Measurements from ENCODE around the gene CHD2.
"Not testable (repeated sequence)": the region's sequence is repeated elsewhere in the genome, so short reads cannot be mapped to it uniquely, and the experiment has no call there.

Gene CHD2

DNA sequence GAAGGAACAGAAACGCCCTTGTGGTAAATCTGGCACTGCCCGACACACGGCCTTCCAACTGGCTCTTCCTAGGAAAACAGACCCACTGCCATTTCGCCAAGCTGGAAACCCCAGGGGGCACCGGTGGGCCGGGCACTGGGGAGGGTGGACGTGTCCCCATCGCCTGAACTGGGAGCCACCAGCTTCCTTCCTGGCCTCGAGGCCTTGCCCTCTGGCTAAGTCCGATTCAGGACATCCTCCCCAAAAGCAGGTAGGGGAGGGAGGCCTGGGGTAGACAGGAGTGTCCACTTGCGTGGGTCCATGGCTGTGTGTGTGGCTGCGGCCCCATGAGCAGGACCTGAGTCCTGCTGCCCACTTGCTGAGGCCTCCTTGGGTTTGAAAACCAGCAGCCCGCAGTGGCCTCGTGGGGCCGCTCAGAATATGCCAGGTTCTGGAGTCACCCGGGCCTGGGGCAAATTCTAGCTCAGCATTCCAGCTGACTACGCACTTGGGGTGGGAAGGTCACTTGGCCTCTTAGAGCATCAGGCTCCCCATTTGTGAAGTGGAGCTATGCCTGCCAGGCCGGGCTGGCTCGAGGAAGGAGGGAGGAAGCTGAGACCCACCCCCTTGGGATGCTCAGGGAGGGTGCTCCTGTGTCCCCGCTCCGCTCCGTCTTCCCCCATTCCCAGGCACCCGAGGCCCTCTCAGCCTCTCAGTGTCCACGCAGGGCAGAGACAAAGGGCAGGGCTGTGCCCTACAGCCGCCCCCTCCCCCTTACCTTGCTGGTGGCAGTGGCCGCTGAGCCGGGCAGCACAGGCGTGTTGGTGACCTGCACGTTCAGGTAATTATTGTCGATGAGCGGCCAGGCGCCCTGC lies 151.3 kb downstream of the CHD2 start:
- no peak for DNase-seq (ENCODE audit: low read depth, low spot score)
- H3K4me3 ChIP-seq (ENCODE audit: low read length): no peak overlapping the region

DNA sequence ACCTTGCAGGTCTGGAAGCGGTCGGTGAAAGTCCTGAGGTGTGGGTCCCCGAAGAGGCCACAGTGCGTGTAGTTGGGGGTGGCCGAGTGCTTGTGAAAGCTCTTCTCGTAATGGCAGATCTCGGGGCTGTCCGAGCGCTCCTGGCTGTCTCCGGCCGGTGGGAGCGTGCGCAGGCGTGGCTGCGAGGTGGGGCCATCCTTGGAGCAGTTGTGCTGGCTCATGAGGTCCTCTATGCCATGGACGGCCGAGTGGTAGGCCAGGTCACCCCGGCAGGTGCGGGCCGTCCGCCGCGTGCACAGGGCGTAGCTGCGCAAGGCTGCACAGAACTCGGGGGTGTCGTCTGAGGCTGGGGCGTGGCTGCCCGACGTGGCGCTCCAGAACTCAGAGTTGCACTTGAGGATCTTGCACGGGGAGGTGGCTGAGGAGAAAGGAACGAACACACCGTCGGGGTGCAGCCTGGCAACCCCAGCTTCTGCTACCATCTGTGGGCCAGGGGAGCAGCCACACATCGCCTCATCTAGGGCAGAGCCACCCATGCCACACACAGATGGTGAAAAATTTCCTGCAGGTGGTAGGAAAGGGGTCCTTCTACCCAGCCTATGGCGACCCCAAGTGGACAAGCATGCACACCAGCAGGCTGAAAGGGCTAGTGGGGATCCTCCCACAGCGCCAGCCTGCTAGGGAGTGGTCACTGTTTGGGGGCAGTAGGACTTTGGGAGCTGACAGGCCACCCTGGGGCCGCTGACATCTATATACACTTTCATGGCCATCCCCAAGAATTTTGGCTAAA lies 152.2 kb downstream of the CHD2 start:
- no peak overlapping the region for H3K4me3 ChIP-seq (ENCODE audit: low read length)
- DNase-seq (ENCODE audit: low read depth, low spot score): no peak

DNA sequence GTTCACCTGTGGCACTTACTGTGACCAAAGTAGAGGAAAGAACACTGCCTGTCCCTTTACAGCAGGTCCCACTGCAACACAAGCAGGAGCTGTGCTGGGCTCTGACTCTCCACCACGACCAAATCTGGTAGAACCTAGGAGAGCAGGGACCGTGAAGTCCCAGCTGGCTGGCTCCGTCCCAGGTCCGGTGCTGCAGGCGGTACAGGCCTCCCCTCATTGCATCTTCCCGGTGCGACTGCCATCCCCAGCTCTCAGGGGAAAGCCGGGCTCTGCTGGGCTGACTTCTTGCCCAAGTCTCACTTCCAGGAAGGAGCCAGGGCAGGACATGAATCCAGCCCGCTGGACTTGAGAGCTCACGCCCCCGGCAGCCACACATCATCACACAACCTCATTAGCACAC lies 155.1 kb downstream of the CHD2 start:
- no peak overlapping the region for H3K4me3 ChIP-seq (ENCODE audit: low read length)
- DNase-seq (ENCODE audit: low read depth, low spot score): no peak

DNA sequence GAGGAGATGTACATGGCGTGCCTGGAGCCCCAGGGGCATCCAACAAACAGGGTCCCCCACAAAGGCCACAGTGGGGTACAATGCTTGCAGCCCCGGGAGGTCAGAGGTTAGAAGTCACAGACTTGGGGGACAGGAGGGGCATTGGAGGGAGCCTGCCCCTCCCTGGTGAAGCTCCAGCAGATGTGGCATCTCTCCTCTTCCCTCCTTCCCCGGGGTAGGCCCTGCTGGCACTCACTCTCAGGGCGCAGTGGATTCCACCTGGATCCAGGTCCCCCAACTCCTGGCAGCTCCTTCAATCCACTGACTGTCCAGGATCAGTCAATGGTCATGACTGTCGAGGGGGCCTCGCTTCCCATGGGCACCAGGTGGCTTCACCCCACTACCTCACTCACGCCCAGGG lies 156.7 kb downstream of the CHD2 start:
- H3K4me3 ChIP-seq (ENCODE audit: low read length): no peak overlapping the region
- DNase-seq (ENCODE audit: low read depth, low spot score): no peak

DNA sequence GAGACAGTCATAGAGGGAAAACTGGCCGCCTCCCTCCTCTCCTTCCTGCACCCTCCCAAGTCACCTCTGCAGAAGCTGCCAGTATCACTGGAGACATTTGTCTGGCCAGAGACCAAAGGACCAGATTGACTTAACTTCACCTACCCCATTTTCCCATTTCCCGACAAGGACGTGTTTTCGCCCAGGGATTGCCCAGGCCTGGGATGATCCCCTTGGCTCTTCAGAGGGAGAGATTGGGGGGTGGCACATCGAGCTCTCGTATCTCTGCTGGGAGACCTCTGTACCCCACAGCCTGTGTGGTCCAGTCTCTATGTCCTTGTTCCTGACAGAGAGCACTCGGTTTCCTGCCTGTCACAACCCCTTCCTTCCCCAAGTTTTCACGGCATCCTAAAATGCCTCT lies 157.5 kb downstream of the CHD2 start:
- H3K4me3 ChIP-seq (ENCODE audit: low read length): no peak overlapping the region

DNA sequence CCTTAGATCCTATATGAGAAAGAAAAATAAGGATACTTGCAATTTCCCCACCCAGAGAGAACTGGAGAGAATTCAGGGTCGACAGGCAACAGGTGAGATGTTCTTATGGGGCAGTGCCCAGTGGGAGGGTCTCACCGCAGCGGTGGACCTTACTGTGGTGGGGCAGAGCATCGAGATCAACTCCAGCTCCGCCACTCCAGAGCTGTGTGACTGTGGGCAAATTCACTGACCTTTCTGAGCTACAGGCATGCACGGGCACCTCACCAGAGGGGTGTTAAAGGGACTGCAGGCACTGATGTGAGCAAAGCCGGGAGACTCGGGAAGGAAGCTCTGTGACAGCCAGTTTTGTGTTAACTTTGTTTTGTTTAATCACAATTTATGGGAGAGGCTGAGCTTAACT lies 158.0 kb downstream of the CHD2 start:
- H3K4me3 ChIP-seq (ENCODE audit: low read length): no peak overlapping the region
- no peak for DNase-seq (ENCODE audit: low read depth, low spot score)

More for the DNA sequence above, 157.5 kb downstream of the CHD2 start:
- DNase-seq (ENCODE audit: low read depth, low spot score): no peak

DNA sequence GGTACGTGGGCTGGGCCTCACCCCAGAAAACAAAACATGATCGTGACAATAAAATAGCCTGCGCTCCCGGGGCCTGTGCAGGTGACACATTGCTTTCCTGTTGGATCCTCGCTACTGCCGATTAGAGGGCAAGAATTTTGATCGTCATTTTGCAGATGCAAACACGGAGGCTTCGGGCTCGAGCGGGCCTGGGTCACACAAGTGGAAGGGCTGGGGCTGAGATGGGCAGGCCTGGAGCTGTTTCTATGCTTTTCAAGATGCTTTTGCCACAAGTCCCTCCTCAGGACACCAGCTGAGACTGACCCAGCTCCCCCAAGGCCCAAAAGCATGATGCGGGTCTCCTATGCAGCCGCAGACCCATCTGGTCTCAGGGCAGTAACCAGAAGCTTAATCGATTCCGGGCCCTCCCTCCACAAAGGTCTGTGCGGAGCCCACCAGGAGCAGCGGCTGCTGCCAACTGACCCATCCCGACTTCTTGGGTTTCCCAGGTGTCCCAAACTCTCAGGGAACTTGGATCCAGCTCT lies 158.8 kb downstream of the CHD2 start:
- H3K4me3 ChIP-seq (ENCODE audit: low read length): no peak overlapping the region
- no peak for DNase-seq (ENCODE audit: low read depth, low spot score)

DNA sequence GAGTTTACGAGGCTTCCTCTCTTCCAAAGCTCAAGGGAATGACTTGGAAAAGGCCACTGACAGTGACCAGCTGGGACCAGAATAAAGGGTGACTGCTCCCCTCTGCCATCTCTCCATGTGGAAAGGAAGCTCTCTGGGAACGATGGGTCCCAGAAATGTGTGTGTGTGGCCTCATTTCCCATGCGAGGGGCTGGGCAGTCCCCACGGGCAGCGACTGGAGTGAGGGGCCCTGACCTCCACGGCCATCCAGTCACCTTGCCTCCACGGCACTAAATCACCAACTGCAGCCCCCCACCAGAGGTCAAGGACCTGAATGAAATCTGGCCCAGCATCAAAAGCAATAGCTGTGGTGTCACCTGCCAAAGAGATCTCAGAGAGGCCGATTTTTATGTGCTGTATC lies 159.3 kb downstream of the CHD2 start:
- no peak for DNase-seq (ENCODE audit: low read depth, low spot score)
- H3K4me3 ChIP-seq (ENCODE audit: low read length): no peak overlapping the region

DNA sequence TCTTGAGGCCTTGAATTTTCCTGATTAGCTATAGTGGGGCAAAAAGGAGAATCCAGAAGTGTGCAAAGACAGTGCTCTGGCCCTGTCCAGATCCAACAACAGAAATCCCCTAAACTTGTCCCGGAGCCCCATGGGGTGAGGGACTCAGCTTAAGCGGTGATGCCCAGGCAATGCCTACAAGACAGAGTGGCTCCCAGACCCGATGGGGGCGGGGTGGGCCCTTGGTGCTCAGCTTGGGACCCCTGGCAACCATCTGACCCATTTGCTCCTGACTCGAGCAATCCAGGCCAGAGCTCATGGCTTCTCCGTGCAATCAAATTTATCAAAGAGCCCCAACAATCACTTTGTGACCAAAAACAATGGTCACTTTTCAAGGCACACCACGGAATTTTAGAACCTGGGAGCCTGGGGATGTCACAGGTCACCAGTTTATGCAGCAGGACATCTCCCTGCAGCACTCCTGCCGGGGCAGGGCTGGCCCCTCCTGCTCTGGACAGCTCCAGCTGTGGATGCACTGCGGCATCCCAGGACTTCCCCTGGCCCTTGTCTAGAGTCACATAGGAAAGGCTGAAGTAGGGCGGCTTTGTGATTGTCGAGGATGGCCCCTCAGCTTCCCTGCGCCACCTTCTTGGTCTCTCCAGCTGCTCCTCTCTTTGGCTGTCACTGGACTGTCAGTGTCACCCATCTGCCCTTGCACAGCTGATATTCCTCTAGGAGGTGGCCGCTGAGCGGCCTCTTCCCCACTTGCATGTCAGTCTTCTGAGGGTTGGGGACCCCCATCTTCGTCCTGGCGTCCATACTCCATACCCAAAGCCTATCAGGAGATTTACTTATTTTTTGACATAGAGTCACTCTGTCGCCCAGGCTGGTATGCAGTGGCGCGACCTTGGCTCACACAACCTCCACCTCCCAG lies 160.5 kb downstream of the CHD2 start:
- DNase-seq (ENCODE audit: low read depth, low spot score): no peak
- no peak overlapping the region for H3K4me3 ChIP-seq (ENCODE audit: low read length)

DNA sequence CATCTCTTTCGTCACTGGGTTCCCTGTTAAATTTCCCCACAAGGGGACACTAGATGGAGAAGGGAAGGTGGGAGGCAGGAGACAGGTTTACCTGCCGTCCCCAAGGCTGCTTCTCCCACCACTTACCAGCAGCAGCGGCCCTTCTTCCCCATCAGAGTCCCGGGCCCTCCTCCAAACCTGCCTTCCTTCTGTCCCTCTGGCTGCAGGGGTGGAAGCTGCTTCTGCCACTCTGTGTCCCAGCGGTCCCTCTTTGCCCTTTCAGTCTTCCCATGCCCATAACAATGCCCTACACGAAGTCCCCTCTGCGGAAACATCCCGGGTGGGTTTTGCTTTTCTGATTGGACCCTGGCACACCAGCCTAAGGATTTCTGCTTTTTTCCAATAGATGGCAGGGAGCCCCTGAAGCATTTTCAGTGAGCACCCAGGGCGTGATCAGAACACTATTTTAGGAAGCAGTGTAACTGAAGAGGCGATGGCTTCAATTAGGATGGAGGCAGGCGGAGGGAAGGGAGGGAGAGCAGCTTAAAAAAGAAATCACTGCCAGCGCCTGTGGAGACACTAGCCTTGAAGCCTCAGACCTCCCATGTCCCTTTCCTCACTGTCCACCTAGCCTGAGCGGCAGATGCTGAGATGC lies 162.6 kb downstream of the CHD2 start:
- H3K4me3 ChIP-seq (ENCODE audit: low read length); DNase-seq (ENCODE audit: low read depth, low spot score): not testable (repeated sequence)

DNA sequence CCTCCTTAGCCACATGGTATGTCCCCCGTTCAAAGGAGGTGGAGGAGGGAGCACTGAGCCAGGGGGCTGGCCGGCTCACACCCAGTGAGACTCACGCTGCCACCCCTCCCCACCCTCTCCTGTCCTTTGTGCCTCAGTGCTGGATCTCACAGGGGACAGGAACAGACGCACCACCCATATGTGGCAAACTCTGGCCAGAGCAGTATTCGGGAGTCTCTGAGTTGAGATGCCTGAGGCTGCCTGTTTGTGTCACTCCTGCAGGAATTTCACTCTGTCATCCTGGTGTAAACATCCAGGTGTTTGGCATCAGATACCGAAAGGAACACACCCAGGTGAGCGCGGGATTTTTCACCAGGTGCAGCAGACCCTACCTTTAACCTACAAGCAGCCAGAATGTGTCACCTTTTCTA lies 163.1 kb downstream of the CHD2 start:
- H3K4me3 ChIP-seq (ENCODE audit: low read length): no peak overlapping the region
- DNase-seq (ENCODE audit: low read depth, low spot score): no peak

DNA sequence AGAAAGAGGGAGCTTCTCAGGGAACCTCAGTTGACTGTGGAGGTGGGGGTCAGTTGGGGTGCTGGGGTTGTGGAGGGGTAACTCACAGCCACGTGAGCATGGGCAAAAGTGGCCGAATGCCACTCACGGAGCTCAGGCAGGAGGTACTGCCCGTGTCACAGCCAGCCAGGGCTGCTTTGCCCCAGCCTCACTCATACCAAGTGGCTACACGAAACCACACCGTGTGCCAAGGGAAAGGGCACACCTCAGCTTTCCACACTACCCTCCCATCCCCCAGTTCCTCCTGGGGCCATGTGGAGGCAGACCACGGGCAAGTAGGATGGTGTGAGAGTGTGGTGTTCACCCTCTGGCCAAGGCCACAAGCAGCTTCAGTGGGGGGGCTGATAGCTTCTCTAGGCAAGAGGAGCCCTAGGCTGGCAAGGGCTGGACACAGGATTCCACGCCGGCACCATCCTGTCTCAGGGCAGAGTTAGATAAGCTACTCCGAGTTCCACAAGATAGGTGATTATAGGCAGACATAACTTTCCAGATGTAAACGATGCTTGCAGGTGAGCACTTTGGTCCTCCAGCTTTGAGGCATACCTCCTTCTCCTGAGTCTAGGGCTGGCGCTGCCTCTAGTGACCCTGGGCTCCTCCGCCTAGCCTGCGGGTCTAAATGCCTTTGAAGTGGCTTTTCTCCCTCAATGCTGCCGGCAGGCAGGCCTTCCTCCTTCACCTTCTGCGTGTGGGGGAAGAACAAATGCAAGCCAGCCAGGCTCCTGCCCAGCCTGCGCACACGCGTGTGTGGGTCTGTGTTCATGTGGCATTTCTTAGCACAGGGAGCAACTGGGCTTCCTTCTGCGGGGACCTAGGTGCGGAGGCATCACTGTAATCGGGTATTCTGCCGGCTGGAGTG lies 163.9 kb downstream of the CHD2 start:
- no peak overlapping the region for H3K4me3 ChIP-seq (ENCODE audit: low read length)
- DNase-seq (ENCODE audit: low read depth, low spot score): no peak

DNA sequence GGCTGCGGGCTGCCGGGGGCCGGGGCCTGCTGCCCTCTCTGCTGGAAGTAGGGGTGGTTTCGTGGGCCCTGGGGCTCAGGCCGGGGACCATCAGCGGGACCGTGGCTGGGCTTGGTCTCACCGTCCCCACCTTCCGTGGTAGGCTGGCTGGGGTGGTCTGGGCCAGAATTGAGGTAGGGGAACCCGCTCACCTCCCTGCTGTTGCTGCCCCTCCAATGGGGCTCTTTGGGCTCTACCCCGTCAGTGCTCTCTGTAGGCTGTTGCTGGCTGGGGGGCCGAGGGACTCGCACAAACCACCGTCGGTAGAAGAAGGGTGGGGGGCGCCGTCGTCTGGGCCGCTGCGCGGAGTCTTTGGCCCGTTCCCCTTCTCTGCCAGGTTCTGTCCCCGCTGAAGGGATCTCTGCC lies 165.5 kb downstream of the CHD2 start:
- no peak for DNase-seq (ENCODE audit: low read depth, low spot score)
- no peak overlapping the region for H3K4me3 ChIP-seq (ENCODE audit: low read length)

DNA sequence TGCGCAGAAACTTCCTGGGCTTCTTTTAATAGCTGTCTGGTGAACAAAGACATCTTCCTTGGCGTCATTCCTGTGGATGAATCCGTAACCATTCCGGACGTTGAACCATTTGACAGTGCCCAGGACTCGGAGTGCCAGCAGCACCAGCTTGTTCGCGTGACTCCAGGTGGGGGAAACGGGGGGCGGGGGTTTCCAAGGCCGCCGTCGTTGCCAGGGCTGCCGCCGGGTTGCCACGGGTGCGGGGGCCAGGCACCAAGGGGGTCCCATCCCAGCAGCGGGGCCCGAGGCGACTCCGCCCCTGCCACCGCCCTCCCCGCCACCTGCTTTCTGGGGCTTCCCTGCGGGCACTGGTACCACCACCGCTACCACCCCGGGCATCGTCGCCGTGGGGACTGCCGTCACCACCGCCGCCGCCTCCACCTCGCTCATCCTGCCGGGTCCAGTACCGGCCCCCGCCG lies 166.1 kb downstream of the CHD2 start:
- no peak overlapping the region for H3K4me3 ChIP-seq (ENCODE audit: low read length)
- DNase-seq (ENCODE audit: low read depth, low spot score): no peak

DNA sequence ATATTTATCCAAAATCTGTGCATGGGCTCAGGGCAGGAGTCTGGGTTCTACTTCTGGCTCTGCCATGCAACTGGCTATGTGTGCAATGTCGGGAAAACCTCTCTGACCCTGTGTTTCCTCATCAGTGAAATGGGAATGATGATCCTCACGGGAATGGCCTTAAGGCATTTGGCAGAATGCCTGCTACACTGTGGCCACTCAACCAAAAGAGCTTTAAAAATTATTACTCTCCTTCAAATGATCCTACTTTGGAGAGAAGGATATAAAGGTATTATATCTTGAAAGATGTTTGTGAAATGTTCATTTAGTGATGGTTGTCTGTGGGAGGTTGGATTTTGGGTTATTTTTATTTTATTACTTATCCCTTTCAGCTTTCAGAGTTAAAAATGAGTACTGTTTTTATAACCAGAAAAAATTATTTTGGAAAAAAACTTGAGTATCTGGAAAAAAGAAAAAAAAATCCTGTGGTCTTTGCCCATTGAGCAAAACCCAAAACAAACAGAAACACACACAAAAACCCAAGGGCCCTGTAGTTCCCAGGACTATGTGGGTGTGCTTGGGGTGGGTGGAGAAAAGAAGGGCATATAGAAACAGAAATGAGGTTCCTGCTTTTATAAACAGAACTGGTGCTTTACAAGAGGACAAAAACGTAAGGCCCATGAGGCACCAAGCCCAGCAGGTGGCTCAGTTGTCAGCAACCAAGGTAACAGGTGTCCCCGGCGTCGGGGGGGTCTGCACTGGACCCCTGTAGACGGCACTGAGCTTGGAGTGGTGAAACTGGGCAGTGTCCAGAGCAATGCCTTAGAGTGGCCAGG lies 166.9 kb downstream of the CHD2 start:
- no peak for DNase-seq (ENCODE audit: low read depth, low spot score)
- H3K4me3 ChIP-seq (ENCODE audit: low read length): no peak overlapping the region

DNA sequence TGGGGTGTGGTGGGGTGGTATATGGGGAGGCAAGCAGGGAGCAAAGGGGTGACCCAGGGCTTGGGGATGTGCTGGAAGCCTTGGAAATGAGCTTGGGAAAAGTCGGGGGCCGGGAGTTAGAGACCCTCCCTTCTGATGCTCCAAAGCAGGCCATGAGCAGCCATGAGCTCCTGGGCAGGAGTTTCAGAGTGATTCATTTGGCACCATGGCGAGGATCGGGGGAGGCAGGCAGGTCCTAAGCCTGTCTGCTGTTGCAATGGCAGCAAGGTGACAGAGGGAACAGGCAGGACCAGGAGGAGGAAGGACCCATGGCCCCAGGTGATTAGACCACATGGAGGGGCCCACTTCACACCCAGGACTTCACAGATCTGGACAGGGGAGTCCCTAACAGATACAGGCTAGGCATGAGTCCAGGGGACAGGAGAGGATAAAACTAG lies 167.5 kb downstream of the CHD2 start:
- no peak overlapping the region for H3K4me3 ChIP-seq (ENCODE audit: low read length)
- DNase-seq (ENCODE audit: low read depth, low spot score): no peak

DNA sequence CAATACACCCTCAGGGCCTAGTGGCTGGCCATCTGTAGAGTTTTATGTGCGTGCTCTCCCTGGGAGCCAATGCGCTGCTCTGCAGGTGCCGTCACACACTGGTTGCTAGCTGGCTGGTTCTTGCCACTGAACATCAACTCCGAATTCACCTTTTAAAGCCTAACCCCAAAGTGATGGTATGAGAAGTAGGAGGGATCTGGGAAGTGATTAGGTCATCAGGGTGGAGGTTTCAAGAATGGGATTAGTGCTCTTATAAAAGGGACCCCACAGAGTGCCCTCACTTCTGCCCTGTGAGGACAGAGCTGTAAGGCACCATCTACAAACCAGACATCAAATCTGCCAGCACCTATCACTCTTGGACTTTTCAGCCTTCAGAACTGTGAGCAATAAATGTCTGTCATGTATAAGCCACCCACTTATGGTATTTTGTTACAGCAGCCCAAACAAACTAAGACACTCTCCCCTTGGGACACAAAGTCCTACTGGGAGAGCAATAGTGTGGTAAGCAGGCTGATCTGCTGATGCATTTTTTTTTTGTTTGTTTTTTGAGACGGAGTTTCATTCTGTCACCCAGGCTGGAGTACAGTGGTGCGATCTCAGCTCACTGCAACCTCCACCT lies 168.6 kb downstream of the CHD2 start:
- H3K4me3 ChIP-seq (ENCODE audit: low read length): no peak overlapping the region
- no peak for DNase-seq (ENCODE audit: low read depth, low spot score)
